WTC11 (cell line): ENCODE measurements around the gene CRACDL. TPM values are rescaled to one million over a fixed set of nuclear protein-coding genes. Genes with fewer than 3 reads are reported as not detected.

Experiments
- ATAC-seq: fragments of 200-7000 bp; cut with Tn5 transposase; 2 replicates; pipeline ENCODE4 v1.10.0; 2021; ENCODE audit warnings: mild to moderate bottlenecking, moderate library complexity
- CTCF ChIA-PET: fragments of 300-600 bp; sonication (Branson Sonifier 250); formaldehyde crosslinking; loops from one replicate; lab custom pipeline; 2021; ENCODE audit warnings: antibody characterized with exemption; lab: Charles Lee
- POLR2A ChIA-PET: fragments of 350-600 bp; sonication (Branson Sonifier 250); formaldehyde crosslinking; loops from one replicate; lab custom pipeline; 2021; ENCODE audit warnings: antibody characterized with exemption; lab: Charles Lee
- DNase-seq: peaks from one replicate; pipeline ENCODE4 v3.0.0; 2021; ENCODE audit warnings: low spot score
- H3K27ac Mint-ChIP-seq: 2 replicates; pipeline ENCODE4 v1.8.0; 2021; ENCODE audit warnings: mixed read lengths
- H3K27me3 Mint-ChIP-seq: 2 replicates; pipeline ENCODE4 v1.8.0; 2021; ENCODE audit warnings: low read depth, mild to moderate bottlenecking, moderate library complexity, mixed read lengths
- H3K36me3 Mint-ChIP-seq: 2 replicates; pipeline ENCODE4 v1.8.0; 2021; ENCODE audit warnings: mixed read lengths
- H3K4me1 Mint-ChIP-seq: 2 replicates; pipeline ENCODE4 v1.8.0; 2022; ENCODE audit warnings: mixed read lengths
- H3K4me3 Mint-ChIP-seq: 2 replicates; pipeline ENCODE4 v1.8.0; 2021; ENCODE audit warnings: mild to moderate bottlenecking, moderate library complexity, mixed read lengths
- H3K9me3 Mint-ChIP-seq: 2 replicates; pipeline ENCODE4 v1.8.0; 2021; ENCODE audit warnings: mixed read lengths
- ELF4 ChIP-seq: sonication (generic); formaldehyde crosslinking; IDR thresholded peaks from 2 replicates; pipeline ENCODE4 v1.8.1; 2022; ENCODE audit warnings: low read depth, mild to moderate bottlenecking, moderate library complexity, missing genetic modification reagents
- EMX1 ChIP-seq: fragments of 250-450 bp; sonication (Bioruptor Pico); IDR thresholded peaks from 2 replicates; pipeline ENCODE4 v1.8.0; 2021; ENCODE audit warnings: mild to moderate bottlenecking
- ETV6 ChIP-seq: sonication (generic); formaldehyde crosslinking; IDR thresholded peaks from 2 replicates; pipeline ENCODE4 v1.8.1; 2022; ENCODE audit warnings: mild to moderate bottlenecking, missing genetic modification reagents
- MXD4 ChIP-seq: fragments of 250-450 bp; sonication (Bioruptor Pico); IDR thresholded peaks from 2 replicates; pipeline ENCODE4 v1.8.0; 2021; ENCODE audit warnings: mild to moderate bottlenecking, moderate library complexity, borderline replicate concordance
- NFATC4 ChIP-seq: fragments of 250-450 bp; sonication (Bioruptor Pico); IDR thresholded peaks from 2 replicates; pipeline ENCODE4 v1.9.0; 2021; ENCODE audit warnings: mild to moderate bottlenecking
- NR3C1 ChIP-seq: sonication (generic); formaldehyde crosslinking; conservative IDR thresholded peaks from 2 replicates; pipeline ENCODE4 v1.8.1; 2023; ENCODE audit warnings: low read depth, mild to moderate bottlenecking, missing genetic modification reagents
- SMAD3 ChIP-seq: sonication (generic); formaldehyde crosslinking; IDR thresholded peaks from 2 replicates; pipeline ENCODE4 v1.8.0; 2022; ENCODE audit warnings: missing genetic modification reagents, mild to moderate bottlenecking, borderline replicate concordance
- SP1 ChIP-seq: sonication (generic); formaldehyde crosslinking; conservative IDR thresholded peaks from 2 replicates; pipeline ENCODE4 v1.8.1; 2022; ENCODE audit warnings: missing genetic modification reagents
- TCF7 ChIP-seq: sonication (generic); formaldehyde crosslinking; IDR thresholded peaks from 2 replicates; pipeline ENCODE4 v1.8.0; 2022; ENCODE audit warnings: mild to moderate bottlenecking, low read depth, missing genetic modification reagents, moderate library complexity
- ZNF219 ChIP-seq: sonication (generic); formaldehyde crosslinking; IDR thresholded peaks from 2 replicates; pipeline ENCODE4 v1.8.0; 2023; ENCODE audit warnings: missing genetic modification reagents, mild to moderate bottlenecking, borderline replicate concordance
- ZNF423 ChIP-seq: fragments of 250-450 bp; sonication (Bioruptor Pico); IDR thresholded peaks from 2 replicates; pipeline ENCODE4 v2.1.2; 2022; ENCODE audit warnings: mild to moderate bottlenecking, moderate library complexity
- total RNA-seq: library from RNA; stranded (reverse); gene quantifications from 3 replicates; pipeline ENCODE4 v1.2.3, GENCODE V29; 2021
- TF ChIP-seq, protein P1 (sequence below): sonication (generic); formaldehyde crosslinking; IDR thresholded peaks from 2 replicates; pipeline ENCODE4 v1.8.0; 2023; ENCODE audit warnings: missing genetic modification reagents, mild to moderate bottlenecking, borderline replicate concordance
- TF ChIP-seq, protein P2 (sequence below): sonication (generic); formaldehyde crosslinking; conservative IDR thresholded peaks from 2 replicates; pipeline ENCODE4 v1.8.1; 2023; ENCODE audit warnings: mild to moderate bottlenecking, low read depth, missing genetic modification reagents, moderate library complexity
- TF ChIP-seq, protein P3 (sequence below): fragments of 250-450 bp; sonication (Bioruptor Pico); IDR thresholded peaks from 2 replicates; pipeline ENCODE4 v2.1.2; 2022; ENCODE audit warnings: mild to moderate bottlenecking, moderate library complexity
- TF ChIP-seq, protein P4 (sequence below): fragments of 250-450 bp; sonication (Bioruptor Pico); IDR thresholded peaks from 2 replicates; pipeline ENCODE4 v1.9.0; 2021; ENCODE audit warnings: mild to moderate bottlenecking, borderline replicate concordance
- TF ChIP-seq, protein P5 (sequence below): sonication (generic); formaldehyde crosslinking; IDR thresholded peaks from 2 replicates; pipeline ENCODE4 v1.8.1; 2022; ENCODE audit warnings: missing genetic modification reagents, borderline replicate concordance
- TF ChIP-seq, protein P6 (sequence below): sonication (generic); formaldehyde crosslinking; IDR thresholded peaks from 2 replicates; pipeline ENCODE4 v1.8.1; 2022; ENCODE audit warnings: low read depth, missing genetic modification reagents, borderline replicate concordance
- TF ChIP-seq, protein P7 (sequence below): sonication (generic); formaldehyde crosslinking; IDR thresholded peaks from 2 replicates; pipeline ENCODE4 v1.8.1; 2023; ENCODE audit warnings: mild to moderate bottlenecking, missing genetic modification reagents

Gene CRACDL
- total RNA-seq, 1 experiment from 2014 or later: 0.72 TPM

DNA sequence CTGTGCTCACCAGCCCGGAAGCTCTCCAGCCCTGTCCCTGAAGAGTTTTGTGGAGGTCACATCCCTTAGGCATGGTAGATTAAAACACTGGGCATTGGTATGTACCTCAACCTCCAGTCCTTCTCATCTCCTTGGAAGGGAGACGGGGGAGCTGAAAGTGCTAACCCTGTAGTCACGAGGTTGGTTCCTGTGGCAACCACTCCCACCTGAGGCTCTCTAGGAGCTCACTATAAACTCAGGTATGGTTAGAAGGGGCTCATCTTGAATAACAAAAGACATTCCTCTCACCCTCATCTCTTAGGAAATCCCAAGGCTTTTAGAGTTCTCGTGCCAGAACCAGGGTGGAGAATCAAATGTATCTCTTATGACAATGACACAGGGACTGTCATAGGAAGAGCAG is 162.1 kb downstream of the CRACDL start (continued):
- TF ChIP-seq ZNF219 (CRISPR knock-in tag): no peak
- TF ChIP-seq, protein P1, sequence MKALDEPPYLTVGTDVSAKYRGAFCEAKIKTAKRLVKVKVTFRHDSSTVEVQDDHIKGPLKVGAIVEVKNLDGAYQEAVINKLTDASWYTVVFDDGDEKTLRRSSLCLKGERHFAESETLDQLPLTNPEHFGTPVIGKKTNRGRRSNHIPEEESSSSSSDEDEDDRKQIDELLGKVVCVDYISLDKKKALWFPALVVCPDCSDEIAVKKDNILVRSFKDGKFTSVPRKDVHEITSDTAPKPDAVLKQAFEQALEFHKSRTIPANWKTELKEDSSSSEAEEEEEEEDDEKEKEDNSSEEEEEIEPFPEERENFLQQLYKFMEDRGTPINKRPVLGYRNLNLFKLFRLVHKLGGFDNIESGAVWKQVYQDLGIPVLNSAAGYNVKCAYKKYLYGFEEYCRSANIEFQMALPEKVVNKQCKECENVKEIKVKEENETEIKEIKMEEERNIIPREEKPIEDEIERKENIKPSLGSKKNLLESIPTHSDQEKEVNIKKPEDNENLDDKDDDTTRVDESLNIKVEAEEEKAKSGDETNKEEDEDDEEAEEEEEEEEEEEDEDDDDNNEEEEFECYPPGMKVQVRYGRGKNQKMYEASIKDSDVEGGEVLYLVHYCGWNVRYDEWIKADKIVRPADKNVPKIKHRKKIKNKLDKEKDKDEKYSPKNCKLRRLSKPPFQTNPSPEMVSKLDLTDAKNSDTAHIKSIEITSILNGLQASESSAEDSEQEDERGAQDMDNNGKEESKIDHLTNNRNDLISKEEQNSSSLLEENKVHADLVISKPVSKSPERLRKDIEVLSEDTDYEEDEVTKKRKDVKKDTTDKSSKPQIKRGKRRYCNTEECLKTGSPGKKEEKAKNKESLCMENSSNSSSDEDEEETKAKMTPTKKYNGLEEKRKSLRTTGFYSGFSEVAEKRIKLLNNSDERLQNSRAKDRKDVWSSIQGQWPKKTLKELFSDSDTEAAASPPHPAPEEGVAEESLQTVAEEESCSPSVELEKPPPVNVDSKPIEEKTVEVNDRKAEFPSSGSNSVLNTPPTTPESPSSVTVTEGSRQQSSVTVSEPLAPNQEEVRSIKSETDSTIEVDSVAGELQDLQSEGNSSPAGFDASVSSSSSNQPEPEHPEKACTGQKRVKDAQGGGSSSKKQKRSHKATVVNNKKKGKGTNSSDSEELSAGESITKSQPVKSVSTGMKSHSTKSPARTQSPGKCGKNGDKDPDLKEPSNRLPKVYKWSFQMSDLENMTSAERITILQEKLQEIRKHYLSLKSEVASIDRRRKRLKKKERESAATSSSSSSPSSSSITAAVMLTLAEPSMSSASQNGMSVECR: no peak
- no peak for TF ChIP-seq SP1
- TF ChIP-seq ELF4 (CRISPR knock-in tag): no peak
- TF ChIP-seq SMAD3 (CRISPR knock-in tag): no peak
- TF ChIP-seq, protein P2, sequence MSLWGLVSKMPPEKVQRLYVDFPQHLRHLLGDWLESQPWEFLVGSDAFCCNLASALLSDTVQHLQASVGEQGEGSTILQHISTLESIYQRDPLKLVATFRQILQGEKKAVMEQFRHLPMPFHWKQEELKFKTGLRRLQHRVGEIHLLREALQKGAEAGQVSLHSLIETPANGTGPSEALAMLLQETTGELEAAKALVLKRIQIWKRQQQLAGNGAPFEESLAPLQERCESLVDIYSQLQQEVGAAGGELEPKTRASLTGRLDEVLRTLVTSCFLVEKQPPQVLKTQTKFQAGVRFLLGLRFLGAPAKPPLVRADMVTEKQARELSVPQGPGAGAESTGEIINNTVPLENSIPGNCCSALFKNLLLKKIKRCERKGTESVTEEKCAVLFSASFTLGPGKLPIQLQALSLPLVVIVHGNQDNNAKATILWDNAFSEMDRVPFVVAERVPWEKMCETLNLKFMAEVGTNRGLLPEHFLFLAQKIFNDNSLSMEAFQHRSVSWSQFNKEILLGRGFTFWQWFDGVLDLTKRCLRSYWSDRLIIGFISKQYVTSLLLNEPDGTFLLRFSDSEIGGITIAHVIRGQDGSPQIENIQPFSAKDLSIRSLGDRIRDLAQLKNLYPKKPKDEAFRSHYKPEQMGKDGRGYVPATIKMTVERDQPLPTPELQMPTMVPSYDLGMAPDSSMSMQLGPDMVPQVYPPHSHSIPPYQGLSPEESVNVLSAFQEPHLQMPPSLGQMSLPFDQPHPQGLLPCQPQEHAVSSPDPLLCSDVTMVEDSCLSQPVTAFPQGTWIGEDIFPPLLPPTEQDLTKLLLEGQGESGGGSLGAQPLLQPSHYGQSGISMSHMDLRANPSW (CRISPR knock-in tag): no peak
- TF ChIP-seq ZNF423 (CRISPR knock-in tag): no peak
- no peak for TF ChIP-seq EMX1 (CRISPR knock-in tag)
- TF ChIP-seq, protein P3, sequence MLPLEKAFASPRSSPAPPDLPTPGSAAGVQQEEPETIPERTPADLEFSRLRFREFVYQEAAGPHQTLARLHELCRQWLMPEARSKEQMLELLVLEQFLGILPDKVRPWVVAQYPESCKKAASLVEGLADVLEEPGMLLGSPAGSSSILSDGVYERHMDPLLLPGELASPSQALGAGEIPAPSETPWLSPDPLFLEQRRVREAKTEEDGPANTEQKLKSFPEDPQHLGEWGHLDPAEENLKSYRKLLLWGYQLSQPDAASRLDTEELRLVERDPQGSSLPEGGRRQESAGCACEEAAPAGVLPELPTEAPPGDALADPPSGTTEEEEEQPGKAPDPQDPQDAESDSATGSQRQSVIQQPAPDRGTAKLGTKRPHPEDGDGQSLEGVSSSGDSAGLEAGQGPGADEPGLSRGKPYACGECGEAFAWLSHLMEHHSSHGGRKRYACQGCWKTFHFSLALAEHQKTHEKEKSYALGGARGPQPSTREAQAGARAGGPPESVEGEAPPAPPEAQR: no peak
- no peak for TF ChIP-seq ETV6 (CRISPR knock-in tag)
- TF ChIP-seq NFATC4 (CRISPR knock-in tag): no peak
- TF ChIP-seq, protein P4, sequence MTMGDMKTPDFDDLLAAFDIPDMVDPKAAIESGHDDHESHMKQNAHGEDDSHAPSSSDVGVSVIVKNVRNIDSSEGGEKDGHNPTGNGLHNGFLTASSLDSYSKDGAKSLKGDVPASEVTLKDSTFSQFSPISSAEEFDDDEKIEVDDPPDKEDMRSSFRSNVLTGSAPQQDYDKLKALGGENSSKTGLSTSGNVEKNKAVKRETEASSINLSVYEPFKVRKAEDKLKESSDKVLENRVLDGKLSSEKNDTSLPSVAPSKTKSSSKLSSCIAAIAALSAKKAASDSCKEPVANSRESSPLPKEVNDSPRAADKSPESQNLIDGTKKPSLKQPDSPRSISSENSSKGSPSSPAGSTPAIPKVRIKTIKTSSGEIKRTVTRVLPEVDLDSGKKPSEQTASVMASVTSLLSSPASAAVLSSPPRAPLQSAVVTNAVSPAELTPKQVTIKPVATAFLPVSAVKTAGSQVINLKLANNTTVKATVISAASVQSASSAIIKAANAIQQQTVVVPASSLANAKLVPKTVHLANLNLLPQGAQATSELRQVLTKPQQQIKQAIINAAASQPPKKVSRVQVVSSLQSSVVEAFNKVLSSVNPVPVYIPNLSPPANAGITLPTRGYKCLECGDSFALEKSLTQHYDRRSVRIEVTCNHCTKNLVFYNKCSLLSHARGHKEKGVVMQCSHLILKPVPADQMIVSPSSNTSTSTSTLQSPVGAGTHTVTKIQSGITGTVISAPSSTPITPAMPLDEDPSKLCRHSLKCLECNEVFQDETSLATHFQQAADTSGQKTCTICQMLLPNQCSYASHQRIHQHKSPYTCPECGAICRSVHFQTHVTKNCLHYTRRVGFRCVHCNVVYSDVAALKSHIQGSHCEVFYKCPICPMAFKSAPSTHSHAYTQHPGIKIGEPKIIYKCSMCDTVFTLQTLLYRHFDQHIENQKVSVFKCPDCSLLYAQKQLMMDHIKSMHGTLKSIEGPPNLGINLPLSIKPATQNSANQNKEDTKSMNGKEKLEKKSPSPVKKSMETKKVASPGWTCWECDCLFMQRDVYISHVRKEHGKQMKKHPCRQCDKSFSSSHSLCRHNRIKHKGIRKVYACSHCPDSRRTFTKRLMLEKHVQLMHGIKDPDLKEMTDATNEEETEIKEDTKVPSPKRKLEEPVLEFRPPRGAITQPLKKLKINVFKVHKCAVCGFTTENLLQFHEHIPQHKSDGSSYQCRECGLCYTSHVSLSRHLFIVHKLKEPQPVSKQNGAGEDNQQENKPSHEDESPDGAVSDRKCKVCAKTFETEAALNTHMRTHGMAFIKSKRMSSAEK (CRISPR knock-in tag): no peak

DNA sequence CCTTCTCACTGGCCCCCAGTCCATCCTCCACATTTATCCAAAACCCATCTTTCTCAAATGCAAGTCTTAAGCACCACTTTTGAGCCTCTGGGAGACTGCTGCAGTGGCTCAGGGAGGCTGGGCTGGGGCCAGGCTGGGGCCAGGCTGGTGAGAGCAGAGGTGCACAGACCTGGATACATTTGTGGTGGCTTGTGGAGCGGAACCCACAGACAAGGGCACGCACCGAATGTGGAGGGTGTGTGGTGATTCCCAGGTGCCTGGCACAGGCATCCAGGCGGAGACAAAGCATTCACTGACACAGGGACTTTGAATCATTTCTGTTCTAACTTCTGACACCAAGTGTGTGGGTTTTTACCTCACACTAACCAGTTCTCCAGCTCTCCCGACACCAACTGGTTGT is 162.9 kb downstream of the CRACDL start:
- no peak overlapping the region for H3K4me3 Mint-ChIP-seq
- no peak for DNase-seq
- CTCF ChIA-PET: interaction anchor here (1.2 to 1.6 kb wide), 2 partner anchors 124 to 204 kb away, joined by 3 to 7 read pairs; no protein-coding TSS in a partner anchor
- TF ChIP-seq, protein P5, sequence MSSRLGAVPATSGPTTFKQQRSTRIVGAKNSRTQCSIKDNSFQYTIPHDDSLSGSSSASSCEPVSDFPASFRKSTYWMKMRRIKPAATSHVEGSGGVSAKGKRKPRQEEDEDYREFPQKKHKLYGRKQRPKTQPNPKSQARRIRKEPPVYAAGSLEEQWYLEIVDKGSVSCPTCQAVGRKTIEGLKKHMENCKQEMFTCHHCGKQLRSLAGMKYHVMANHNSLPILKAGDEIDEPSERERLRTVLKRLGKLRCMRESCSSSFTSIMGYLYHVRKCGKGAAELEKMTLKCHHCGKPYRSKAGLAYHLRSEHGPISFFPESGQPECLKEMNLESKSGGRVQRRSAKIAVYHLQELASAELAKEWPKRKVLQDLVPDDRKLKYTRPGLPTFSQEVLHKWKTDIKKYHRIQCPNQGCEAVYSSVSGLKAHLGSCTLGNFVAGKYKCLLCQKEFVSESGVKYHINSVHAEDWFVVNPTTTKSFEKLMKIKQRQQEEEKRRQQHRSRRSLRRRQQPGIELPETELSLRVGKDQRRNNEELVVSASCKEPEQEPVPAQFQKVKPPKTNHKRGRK (CRISPR knock-in tag): no peak
- no peak for TF ChIP-seq MXD4 (CRISPR knock-in tag)
- no peak for TF ChIP-seq TCF7 (CRISPR knock-in tag)
- TF ChIP-seq NR3C1 (CRISPR knock-in tag): no peak
- TF ChIP-seq, protein P6, sequence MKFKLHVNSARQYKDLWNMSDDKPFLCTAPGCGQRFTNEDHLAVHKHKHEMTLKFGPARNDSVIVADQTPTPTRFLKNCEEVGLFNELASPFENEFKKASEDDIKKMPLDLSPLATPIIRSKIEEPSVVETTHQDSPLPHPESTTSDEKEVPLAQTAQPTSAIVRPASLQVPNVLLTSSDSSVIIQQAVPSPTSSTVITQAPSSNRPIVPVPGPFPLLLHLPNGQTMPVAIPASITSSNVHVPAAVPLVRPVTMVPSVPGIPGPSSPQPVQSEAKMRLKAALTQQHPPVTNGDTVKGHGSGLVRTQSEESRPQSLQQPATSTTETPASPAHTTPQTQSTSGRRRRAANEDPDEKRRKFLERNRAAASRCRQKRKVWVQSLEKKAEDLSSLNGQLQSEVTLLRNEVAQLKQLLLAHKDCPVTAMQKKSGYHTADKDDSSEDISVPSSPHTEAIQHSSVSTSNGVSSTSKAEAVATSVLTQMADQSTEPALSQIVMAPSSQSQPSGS (CRISPR knock-in tag): no peak
- TF ChIP-seq, protein P7, sequence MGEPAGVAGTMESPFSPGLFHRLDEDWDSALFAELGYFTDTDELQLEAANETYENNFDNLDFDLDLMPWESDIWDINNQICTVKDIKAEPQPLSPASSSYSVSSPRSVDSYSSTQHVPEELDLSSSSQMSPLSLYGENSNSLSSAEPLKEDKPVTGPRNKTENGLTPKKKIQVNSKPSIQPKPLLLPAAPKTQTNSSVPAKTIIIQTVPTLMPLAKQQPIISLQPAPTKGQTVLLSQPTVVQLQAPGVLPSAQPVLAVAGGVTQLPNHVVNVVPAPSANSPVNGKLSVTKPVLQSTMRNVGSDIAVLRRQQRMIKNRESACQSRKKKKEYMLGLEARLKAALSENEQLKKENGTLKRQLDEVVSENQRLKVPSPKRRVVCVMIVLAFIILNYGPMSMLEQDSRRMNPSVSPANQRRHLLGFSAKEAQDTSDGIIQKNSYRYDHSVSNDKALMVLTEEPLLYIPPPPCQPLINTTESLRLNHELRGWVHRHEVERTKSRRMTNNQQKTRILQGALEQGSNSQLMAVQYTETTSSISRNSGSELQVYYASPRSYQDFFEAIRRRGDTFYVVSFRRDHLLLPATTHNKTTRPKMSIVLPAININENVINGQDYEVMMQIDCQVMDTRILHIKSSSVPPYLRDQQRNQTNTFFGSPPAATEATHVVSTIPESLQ: no peak

More for the DNA sequence above, 162.9 kb downstream of the CRACDL start:
- Mint-ChIP-seq H3K9me3 (peaks cover 18% of the 10 kb centered on the region), H3K27me3 (peaks cover 4% of the 10 kb centered on the region; the same call in 1 of the 2 replicates), H3K27ac (no peak overlapping the region; the same call in 1 of the 2 replicates), H3K4me1 (peaks cover 27% of the 10 kb centered on the region), H3K36me3 (no peaks in the 10 kb centered on the region)
- ATAC-seq: no peak
- POLR2A ChIA-PET: no interaction called here
